OCI-LY3 (cell line): ENCODE measurements around the gene DOP1A.

ENCODE experiments used
- EZH2phosphoT487 ChIP-seq: fragments of 200-600 bp; shearing (Covaris generic); IDR thresholded peaks from 2 replicates; pipeline ENCODE4 v1.6.1; 2018; ENCODE audit warnings: antibody characterized with exemption, mixed run types, low read depth
- TF ChIP-seq, protein P1 (sequence below): fragments of 200-600, 300-600 bp; sonication (generic); IDR thresholded peaks from 2 replicates; pipeline ENCODE4 v1.5.1; 2014; ENCODE audit warnings: antibody characterized with exemption, low read length, low read depth

DNA sequence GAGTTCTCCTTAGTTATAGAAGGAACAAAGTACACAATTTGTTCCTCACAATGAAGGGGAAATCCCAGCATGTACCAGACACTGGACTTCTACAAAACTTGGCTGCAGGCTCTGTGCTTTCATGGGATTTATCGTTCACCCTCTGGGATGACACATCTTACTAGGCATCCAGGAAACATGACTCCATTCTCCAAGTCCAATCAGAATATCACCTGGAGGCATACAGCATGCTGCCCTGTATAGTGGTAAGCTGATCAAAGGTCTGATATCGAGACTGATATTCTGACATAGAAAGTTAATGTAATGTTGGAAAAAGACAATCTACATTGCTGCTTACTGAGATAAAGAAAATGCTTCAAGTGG, 132.4 kb downstream of the DOP1A start:
- TF ChIP-seq, protein P1, sequence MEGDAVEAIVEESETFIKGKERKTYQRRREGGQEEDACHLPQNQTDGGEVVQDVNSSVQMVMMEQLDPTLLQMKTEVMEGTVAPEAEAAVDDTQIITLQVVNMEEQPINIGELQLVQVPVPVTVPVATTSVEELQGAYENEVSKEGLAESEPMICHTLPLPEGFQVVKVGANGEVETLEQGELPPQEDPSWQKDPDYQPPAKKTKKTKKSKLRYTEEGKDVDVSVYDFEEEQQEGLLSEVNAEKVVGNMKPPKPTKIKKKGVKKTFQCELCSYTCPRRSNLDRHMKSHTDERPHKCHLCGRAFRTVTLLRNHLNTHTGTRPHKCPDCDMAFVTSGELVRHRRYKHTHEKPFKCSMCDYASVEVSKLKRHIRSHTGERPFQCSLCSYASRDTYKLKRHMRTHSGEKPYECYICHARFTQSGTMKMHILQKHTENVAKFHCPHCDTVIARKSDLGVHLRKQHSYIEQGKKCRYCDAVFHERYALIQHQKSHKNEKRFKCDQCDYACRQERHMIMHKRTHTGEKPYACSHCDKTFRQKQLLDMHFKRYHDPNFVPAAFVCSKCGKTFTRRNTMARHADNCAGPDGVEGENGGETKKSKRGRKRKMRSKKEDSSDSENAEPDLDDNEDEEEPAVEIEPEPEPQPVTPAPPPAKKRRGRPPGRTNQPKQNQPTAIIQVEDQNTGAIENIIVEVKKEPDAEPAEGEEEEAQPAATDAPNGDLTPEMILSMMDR, result no peak
- no peak for TF ChIP-seq EZH2phosphoT487
